Epithelial cell of esophagus (primary cell): ENCODE results near the gene XKR7.
A peak's percentile ranks its signal among the peaks of the same experiment; 100 is the strongest.

Experiments
- DNase-seq: peaks from one replicate; pipeline ENCODE4 v3.0.0; 2010; ENCODE audit warnings: low read depth
- H3K4me3 ChIP-seq: 2 replicates; pipeline ENCODE4 v1.5.1; 2011; ENCODE audit warnings: mild to moderate bottlenecking, low read length, control low read depth
- TF ChIP-seq, protein P1 (sequence below): IDR thresholded peaks from 2 replicates; pipeline ENCODE4 v1.5.1; 2011; ENCODE audit warnings: low read depth, mild to moderate bottlenecking, low read length, control low read depth, inconsistent platforms; ENCODE audit not compliant: insufficient read depth; ENCODE audit errors: missing control alignments

Gene XKR7

DNA sequence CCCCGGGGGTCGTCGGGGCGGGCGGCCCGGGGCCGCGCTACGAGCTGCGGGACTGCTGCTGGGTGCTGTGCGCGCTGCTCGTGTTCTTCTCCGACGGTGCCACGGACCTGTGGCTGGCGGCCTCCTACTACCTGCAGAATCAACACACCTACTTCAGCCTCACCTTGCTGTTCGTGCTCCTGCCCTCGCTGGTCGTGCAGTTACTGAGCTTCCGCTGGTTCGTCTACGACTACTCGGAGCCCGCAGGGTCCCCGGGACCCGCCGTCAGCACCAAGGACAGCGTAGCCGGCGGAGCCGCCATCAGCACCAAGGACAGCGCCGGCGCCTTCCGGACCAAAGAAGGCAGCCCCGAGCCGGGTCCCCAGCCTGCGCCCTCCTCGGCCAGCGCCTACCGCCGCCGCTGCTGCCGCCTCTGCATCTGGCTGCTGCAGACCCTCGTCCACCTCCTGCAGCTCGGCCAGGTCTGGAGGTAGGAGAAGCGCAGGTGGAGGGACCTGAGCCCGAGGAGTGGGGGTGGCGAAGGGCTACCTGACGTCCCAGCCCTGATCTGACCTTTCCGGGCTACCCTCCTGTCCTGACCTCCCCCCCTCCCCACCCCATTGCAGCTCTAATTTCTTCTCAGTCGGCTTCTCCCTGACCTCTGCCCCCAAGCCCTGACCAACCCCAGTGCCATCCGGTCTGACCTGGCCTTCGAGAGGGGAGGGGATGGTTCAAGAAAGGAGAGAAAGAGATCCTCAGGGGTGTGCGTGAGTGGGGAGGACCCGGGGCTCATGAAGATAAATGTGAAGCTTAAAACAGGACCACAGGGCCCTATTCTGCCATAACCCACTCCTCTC, 558 bp downstream of the XKR7 start:
- peak; percentile 72 for DNase-seq
- no peak overlapping the region for H3K4me3 ChIP-seq
- TF ChIP-seq, protein P1, sequence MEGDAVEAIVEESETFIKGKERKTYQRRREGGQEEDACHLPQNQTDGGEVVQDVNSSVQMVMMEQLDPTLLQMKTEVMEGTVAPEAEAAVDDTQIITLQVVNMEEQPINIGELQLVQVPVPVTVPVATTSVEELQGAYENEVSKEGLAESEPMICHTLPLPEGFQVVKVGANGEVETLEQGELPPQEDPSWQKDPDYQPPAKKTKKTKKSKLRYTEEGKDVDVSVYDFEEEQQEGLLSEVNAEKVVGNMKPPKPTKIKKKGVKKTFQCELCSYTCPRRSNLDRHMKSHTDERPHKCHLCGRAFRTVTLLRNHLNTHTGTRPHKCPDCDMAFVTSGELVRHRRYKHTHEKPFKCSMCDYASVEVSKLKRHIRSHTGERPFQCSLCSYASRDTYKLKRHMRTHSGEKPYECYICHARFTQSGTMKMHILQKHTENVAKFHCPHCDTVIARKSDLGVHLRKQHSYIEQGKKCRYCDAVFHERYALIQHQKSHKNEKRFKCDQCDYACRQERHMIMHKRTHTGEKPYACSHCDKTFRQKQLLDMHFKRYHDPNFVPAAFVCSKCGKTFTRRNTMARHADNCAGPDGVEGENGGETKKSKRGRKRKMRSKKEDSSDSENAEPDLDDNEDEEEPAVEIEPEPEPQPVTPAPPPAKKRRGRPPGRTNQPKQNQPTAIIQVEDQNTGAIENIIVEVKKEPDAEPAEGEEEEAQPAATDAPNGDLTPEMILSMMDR: no peak

DNA sequence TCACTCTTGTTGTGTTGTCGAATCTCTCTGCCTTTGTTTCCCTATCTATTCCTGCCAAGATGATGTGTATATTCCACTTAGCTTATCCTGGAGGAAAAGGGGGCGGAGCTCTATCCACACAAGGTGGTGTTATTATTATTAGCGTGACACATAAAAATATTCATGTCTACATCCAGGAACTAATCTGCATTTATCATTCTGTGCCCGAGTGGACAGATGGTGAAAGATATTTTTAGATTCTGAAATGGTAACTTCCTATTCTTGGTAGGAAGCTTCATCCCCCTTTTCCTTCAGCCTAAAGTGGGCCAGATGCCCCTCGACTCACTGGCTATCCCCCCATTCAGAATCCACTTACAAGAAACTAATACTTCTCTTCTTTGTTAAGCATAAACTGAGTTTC, 2.0 kb downstream of the XKR7 start:
- no peak for DNase-seq
- H3K4me3 ChIP-seq: no peak overlapping the region
- TF ChIP-seq, protein P1: no peak

DNA sequence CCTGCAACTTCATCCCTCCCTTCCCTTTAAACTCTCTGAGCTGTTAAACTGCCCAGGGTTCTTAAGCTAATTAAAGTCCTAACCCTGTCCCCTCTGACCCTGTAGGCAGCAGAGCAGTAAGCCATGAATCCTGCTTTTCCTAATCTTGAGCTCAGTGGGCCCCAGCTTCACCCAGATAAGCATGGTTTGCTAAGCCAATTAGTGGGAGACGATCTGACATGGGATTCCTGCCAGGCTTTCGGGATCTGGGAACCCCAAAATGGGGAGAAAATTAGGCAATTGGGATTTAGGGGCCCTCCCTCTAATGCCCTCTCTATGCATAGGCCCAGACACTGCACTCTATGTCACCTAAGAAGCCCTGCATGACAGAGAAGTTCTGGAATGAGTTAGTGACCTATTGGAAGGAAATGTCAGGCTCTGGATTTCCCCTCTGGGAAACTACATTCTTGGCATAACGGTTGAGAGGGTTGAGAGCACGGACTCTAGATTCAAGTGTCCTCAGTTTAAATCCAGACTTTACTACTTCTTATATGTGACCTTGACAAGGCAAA, 4.6 kb downstream of the XKR7 start:
- TF ChIP-seq, protein P1: no peak
- DNase-seq: no peak
- H3K4me3 ChIP-seq: no peak overlapping the region

DNA sequence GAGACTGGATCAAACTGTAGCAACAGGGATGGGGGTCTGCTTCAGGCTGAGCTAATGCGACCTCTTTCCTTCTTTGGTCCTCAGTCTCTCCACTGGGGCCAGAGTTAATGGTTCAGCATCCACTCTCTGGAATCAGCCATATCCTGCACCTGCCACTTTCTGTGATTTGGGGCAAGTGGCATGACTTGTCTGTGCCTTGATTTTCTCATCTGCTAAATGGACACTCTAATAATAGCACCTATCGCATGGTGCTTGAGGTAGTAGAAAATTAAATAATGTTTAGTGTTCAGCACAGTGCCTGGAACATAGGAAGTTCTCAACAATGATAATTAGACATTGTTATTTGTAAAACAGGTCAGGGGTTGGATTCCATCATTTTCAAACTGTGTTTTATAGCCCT, 6.3 kb downstream of the XKR7 start:
- TF ChIP-seq, protein P1: no peak

DNA sequence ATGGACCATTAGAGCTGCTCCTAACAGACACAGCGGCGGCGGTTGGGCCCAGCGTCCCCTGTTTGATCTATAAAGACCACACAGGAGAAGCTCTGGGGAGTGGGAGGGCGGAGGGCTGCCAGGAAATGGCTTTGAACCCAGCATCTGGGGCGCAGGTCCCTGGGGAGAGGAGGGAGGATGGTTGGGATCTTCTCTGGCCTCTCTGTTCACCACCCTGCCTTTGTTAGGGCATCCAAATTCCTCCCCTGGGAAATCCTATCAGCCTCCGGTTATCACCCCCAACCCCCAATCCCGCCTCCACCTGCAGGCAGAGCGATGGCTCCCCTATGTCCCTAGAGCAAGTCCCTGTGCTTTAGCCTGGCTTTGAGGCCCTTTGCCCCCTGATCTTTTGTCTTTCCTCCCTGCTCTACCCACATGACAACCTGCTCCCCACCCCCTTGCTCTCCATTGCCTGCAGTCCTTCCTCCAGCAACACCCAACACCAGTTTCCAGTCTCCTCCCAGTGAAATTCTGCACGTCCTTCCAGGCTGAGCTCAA, 7.1 kb downstream of the XKR7 start:
- DNase-seq: no peak
- no peak overlapping the region for H3K4me3 ChIP-seq
- TF ChIP-seq, protein P1: no peak

More for the DNA sequence above, 6.3 kb downstream of the XKR7 start:
- H3K4me3 ChIP-seq: no peak overlapping the region
- DNase-seq: no peak

DNA sequence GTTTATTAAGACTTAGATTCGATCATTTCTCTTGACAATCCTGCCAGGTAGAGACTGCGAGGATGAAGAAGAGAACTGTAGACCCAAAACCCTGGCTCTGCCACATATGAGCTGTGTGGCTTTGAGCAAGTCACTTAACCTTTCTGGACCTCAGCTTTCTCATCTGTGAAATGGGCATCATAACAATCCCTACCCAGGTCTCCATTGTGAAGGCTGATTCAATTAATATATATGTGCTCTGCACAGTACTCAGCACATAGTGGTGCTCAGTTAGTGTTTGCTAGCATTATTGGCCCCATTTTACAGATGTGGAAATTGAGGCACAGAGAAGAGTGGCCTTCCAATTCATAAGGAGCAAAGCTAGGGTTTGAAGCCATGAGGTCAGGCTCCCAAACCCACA, 7.9 kb downstream of the XKR7 start:
- H3K4me3 ChIP-seq: no peak overlapping the region
- DNase-seq: no peak
- TF ChIP-seq, protein P1: no peak

DNA sequence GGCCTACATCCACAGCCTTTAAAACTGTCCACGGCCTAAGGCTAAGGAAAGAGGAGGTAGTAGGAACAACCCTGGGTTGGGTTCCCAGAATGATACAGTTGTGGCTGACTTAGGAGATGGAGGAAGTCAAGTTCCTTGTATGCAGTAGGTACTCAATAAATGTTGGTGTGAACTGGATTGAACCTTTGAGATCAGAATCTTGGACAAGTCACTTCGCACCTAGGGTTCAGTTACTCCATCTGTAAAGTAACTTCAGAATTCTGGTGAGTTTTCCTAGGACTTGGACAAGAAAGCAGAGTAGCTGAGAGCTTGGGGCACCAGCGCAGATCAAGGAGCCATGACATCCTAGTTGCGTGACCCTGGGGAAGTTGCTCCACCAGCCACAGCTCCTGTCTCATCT, 9.1 kb downstream of the XKR7 start:
- no peak for DNase-seq
- TF ChIP-seq, protein P1: no peak
- no peak overlapping the region for H3K4me3 ChIP-seq
